K562 (cell line): ENCODE results near the gene KPNB1.

Experiments used
- FOS ChIP-seq: IDR thresholded peaks from 3 replicates; pipeline ENCODE4 v1.6.1; 2011; ENCODE audit not compliant: insufficient read length; ENCODE audit errors: extremely low read depth
- REST ChIP-seq, 2 experiments: fragments of 450-650 bp; formaldehyde crosslinking in 1 of 2; IDR thresholded peaks; 2 replicates each; pipeline versions ENCODE4 v1.4.0 to v1.6.1; 2014 to 2020; ENCODE audit warnings: mild to moderate bottlenecking in 2 of 2, borderline replicate concordance in 1 of 2, low read depth in 1 of 2

GRCh38 chr17:47704736-47705135 is 55.0 kb downstream of the KPNB1 start:
- TF ChIP-seq FOS = no peak
- no peak for TF ChIP-seq REST (IDR thresholded peaks at IDR 0.05; ENCODE audit: borderline replicate concordance)
- no peak for TF ChIP-seq REST (CRISPR knock-in tag; IDR thresholded peaks at IDR 0.05; ENCODE audit: low read depth)
